A673 (cell line): Measurements from ENCODE around the gene CFAP65. TPM values are rescaled to one million over a fixed set of nuclear protein-coding genes. Genes with fewer than 3 reads are reported as not detected.

Experiments
- BruUV-seq: library from RNA; stranded (reverse); fragments of 400-500 nt; replicated peaks from 2 replicates; lab custom pipeline; 2021; lab: Mats Ljungman, UMichigan
- CTCF ChIA-PET: fragments of 300-600 bp; sonication (Branson Sonifier 250); formaldehyde crosslinking; loops from one replicate; lab custom pipeline; 2022; ENCODE audit warnings: antibody characterized with exemption; lab: Charles Lee
- POLR2A ChIA-PET: fragments of 300-600 bp; sonication (Branson Sonifier 250); formaldehyde crosslinking; loops from one replicate; lab custom pipeline; 2022; ENCODE audit warnings: antibody characterized with exemption; ENCODE audit not compliant: low non-redundant PET; lab: Charles Lee
- DNase-seq: peaks from one replicate; pipeline ENCODE4 v3.0.0-alpha.2; 2015; ENCODE audit warnings: low spot score
- H3K27ac ChIP-seq: fragments of 200-600 bp; sonication (generic); 2 replicates; pipeline ENCODE4 v1.5.1; 2016; ENCODE audit warnings: mixed run types, low read depth, mild to moderate bottlenecking, mixed read lengths, antibody characterized with exemption, low read length; ENCODE audit not compliant: poor library complexity, severe bottlenecking
- H3K27me3 ChIP-seq: fragments of 200-600 bp; sonication (generic); replicated peaks from 2 replicates; pipeline ENCODE4 v1.6.1; 2017; ENCODE audit warnings: mixed run types, low read depth, mild to moderate bottlenecking, mixed read lengths, antibody characterized with exemption, low read length; ENCODE audit not compliant: insufficient read depth, poor library complexity
- H3K36me3 ChIP-seq: fragments of 200-600 bp; sonication (generic); 2 replicates; pipeline ENCODE4 v1.6.1; 2016; ENCODE audit warnings: mixed run types, mild to moderate bottlenecking, mixed read lengths, antibody characterized with exemption, low read length; ENCODE audit not compliant: insufficient read depth, poor library complexity, severe bottlenecking
- H3K4me1 ChIP-seq: fragments of 200-600 bp; sonication (generic); 2 replicates; pipeline ENCODE4 v1.6.1; 2017; ENCODE audit warnings: mixed run types, mild to moderate bottlenecking, mixed read lengths, antibody characterized with exemption, low read length; ENCODE audit not compliant: insufficient read depth, poor library complexity, severe bottlenecking
- H3K4me3 ChIP-seq: fragments of 200-600 bp; sonication (generic); 2 replicates; pipeline ENCODE4 v1.5.1; 2016; ENCODE audit warnings: low read depth, mixed run types, mild to moderate bottlenecking, mixed read lengths, low read length; ENCODE audit not compliant: poor library complexity, severe bottlenecking
- H3K9me3 ChIP-seq: fragments of 200-600 bp; sonication (generic); 2 replicates; pipeline ENCODE4 v1.6.1; 2016; ENCODE audit warnings: mixed run types, low read depth, mild to moderate bottlenecking, mixed read lengths, antibody characterized with exemption, low read length; ENCODE audit not compliant: poor library complexity, severe bottlenecking
- EZH2 ChIP-seq: fragments of 200-600 bp; sonication (generic); IDR thresholded peaks from 2 replicates; pipeline ENCODE4 v1.6.1; 2017; ENCODE audit warnings: borderline replicate concordance, low read depth, mild to moderate bottlenecking, mixed read lengths, antibody characterized with exemption, low read length; ENCODE audit not compliant: poor library complexity, severe bottlenecking
- intact Hi-C: fragments of 100-400 bp; cut with micrococcal nuclease; formaldehyde crosslinking; loops from one replicate; pipeline ENCODE4 v1.10.0; 2022; ENCODE audit not compliant: unreplicated experiment
- total RNA-seq: library from RNA; stranded (reverse); gene quantifications from 2 replicates; pipeline ENCODE4 v1.2.3, GENCODE V29; 2021
- TF ChIP-seq, protein P1 (sequence below): fragments of 300-800, 200-600 bp; sonication (generic); conservative IDR thresholded peaks from 2 replicates; pipeline ENCODE4 v1.5.1; 2017; ENCODE audit warnings: low read depth, mild to moderate bottlenecking, antibody characterized with exemption, low read length, moderate library complexity, mixed read lengths

Gene CFAP65
- total RNA-seq, 1 experiment from 2014 or later: 0.13 TPM

DNA sequence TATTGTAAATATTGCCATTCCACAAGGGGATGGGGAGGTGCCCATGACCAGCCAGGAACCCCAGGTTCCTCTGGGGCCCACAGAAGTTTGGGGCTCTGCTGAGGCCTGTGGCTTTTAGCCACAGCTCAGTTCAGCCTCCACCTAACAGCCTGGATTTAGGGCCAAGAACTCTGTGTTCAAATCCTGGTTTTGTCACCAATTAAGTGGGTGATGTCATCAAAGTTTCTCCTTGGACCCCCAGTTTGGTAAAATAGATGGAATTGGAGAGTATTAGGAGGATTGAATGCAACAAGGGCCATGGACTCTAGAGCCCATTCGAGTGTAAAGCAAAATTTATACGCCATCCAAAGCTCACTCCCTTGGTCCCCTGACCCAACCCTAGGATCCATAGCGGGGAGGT is 53.2 kb downstream of the CFAP65 start:
- DNase-seq: no peak
- Histone ChIP-seq H3K36me3 (no peaks in the 10 kb centered on the region), H3K4me3 (no peak overlapping the region), H3K27ac (no peak overlapping the region), H3K9me3 (no peaks in the 10 kb centered on the region), H3K4me1 (peaks cover 19% of the 10 kb centered on the region), H3K27me3 (peaks cover 52% of the 10 kb centered on the region)
- ChIA-PET POLR2A (no interaction called here), CTCF (no interaction called here)
- intact Hi-C loops: no loop called here
- TF ChIP-seq EZH2: no peak
- TF ChIP-seq, protein P1, sequence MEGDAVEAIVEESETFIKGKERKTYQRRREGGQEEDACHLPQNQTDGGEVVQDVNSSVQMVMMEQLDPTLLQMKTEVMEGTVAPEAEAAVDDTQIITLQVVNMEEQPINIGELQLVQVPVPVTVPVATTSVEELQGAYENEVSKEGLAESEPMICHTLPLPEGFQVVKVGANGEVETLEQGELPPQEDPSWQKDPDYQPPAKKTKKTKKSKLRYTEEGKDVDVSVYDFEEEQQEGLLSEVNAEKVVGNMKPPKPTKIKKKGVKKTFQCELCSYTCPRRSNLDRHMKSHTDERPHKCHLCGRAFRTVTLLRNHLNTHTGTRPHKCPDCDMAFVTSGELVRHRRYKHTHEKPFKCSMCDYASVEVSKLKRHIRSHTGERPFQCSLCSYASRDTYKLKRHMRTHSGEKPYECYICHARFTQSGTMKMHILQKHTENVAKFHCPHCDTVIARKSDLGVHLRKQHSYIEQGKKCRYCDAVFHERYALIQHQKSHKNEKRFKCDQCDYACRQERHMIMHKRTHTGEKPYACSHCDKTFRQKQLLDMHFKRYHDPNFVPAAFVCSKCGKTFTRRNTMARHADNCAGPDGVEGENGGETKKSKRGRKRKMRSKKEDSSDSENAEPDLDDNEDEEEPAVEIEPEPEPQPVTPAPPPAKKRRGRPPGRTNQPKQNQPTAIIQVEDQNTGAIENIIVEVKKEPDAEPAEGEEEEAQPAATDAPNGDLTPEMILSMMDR: no peak
- BruUV-seq: no TSS peak

DNA sequence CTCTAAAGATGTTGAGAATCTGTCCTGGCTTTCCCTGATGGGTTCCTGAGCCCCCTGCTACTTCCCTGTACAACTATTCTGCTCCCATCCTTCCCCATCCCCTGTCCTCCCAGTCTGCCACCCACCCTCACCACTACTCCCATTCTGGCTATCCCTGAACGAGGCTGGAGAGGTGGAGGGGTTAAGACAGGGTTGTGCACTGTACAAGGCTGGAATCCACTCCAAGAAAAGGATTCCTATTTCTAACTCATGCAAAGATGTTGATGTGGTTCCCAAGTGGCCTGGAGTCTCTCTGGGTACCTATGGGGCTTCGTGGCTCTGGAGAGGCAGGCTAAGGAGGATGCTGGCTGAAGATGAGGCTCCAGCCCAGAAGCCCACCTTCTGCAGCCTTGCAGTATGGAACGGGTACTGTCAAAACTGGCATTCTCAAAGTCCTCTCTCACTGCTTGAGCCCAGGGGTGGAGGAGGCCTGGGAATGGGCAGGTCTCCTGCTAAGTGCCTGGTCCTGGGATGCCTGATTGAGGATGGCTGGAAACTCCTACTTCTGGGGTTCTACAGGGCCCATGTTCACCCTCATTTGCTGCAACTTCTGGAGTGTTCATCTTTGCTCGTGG is 55.1 kb downstream of the CFAP65 start:
- TF ChIP-seq, protein P1: no peak
- no peak for TF ChIP-seq EZH2
- intact Hi-C loops: no loop called here
- TSS peak; percentile 33 for BruUV-seq
- ChIA-PET CTCF (no interaction called here), POLR2A (no interaction called here)
- H3K36me3 ChIP-seq: no peaks in the 10 kb centered on the region
- DNase-seq: no peak
- peaks cover 14% of the 10 kb centered on the region for H3K4me1 ChIP-seq
- no peaks in the 10 kb centered on the region for H3K9me3 ChIP-seq
- peaks cover 50% of the 10 kb centered on the region for H3K27me3 ChIP-seq
- H3K27ac ChIP-seq: no peak overlapping the region
- H3K4me3 ChIP-seq: no peak overlapping the region

DNA sequence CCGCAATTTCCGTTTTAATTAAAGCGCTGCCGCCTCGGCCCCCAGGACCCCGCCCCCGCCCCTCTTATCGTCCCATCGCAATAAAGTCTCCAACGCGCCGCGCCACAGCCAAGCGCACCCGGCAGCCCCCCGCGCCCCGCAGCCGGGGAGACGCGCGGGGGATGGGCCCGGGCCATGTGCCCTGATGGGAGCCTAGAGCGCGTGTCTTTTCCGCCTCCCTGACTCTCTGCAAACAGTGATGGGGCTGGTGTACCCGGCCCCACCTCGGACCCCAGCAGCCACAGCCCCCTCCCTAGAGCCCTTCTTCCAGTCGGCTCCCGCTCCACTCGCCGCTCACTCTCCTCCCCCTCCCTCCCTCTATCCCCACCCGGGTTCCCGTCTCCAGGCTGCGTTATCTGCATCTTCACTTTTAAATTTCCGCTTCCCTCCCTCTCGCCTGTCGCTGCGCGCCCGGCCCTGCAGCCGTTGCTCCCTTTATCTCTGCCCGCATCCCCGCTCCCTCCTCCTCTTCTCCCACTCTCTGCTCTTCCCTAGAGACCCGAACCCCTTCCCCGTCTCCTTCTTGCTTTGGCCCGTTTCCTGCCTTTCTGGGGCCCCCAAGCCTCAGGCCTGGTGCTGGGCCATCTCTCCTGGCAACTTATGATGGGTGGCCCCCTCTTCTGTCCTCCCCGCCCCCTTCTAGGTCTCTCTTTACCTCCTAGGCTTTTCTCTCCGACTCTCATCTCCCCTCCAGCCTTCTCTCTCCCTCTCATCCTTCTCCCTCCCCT is 55.8 kb downstream of the CFAP65 start:
- intact Hi-C loops: no loop called here
- no TSS peak for BruUV-seq

More for the DNA sequence above, 55.8 kb downstream of the CFAP65 start:
- H3K4me3 ChIP-seq: peak overlapping the region; percentile 65
- peaks cover 14% of the 10 kb centered on the region for H3K4me1 ChIP-seq
- no peaks in the 10 kb centered on the region for H3K9me3 ChIP-seq
- peaks cover 48% of the 10 kb centered on the region for H3K27me3 ChIP-seq
- H3K27ac ChIP-seq: peak overlapping the region; percentile 82
- no peaks in the 10 kb centered on the region for H3K36me3 ChIP-seq
- POLR2A ChIA-PET: interaction anchor here (1.2 kb wide), 1 partner anchor 41 kb away, joined by 10 read pairs; no protein-coding TSS in a partner anchor
- CTCF ChIA-PET: interaction anchor here (2.3 kb wide), 1 partner anchor 10 kb away, joined by 7 read pairs; no protein-coding TSS in a partner anchor
- DNase-seq: no peak
- peak; percentile 33 for TF ChIP-seq EZH2
- TF ChIP-seq, protein P1: no peak
